Brain pericyte (primary cell): ENCODE data around the gene MCTP1.

Experiments used
- DNase-seq: peaks from one replicate; pipeline ENCODE4 v3.0.0-alpha.2; 2012; ENCODE audit warnings: low read depth, low spot score

MCTP1 gene

DNA sequence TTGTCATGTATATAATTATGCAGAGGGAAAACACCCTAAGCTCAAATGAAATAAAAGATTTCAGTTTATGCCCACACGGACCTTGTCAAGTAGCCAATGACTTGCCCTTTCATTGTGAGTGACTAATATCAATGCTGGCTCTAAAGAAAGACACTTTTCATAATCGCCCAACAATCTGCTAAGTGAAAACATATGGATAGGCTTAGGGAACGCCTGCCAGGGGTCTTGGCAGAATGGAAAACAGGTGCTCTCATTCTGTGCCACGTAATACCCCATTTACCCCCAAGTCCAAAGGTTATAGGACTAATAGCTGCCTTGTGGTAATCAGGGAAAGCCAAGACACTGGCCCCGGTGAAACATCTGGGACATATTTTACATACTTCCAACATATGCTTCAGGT lies 508.7 kb downstream of the MCTP1 start:
- no peak for DNase-seq

- no peak for DNase-seq
Measured at GRCh38 chr5:94775088-94775487, 509.8 kb downstream of the MCTP1 start.

GRCh38 chr5:94771742-94772141 lies 513.2 kb downstream of the MCTP1 start:
- DNase-seq = no peak

- no peak for DNase-seq
Measured at GRCh38 chr5:94769996-94770395, 514.9 kb downstream of the MCTP1 start.

- no peak for DNase-seq
Measured at GRCh38 chr5:94761786-94762185, 523.1 kb downstream of the MCTP1 start.

- no peak for DNase-seq
Measured at GRCh38 chr5:94761055-94761454, 523.8 kb downstream of the MCTP1 start.

GRCh38 chr5:94759961-94760360 lies 524.9 kb downstream of the MCTP1 start:
- DNase-seq = no peak

DNA sequence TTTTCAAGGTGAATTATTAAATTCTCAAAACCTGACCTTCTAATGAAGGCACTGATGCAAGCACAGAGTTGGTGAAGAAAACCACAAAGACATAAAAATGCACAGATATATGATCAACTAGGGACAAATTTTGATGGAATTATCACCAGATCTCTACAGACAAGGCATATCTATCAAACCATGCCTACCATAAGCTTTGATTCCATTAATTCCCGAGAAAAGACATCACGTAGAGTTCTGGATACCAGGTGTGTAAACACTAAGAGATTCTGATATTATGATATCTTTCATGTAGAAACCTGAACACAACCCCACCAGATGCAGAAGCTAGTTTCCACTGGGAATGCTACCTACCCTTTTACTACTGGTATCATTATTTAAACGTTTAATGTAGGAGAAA lies 525.9 kb downstream of the MCTP1 start:
- no peak for DNase-seq

DNA sequence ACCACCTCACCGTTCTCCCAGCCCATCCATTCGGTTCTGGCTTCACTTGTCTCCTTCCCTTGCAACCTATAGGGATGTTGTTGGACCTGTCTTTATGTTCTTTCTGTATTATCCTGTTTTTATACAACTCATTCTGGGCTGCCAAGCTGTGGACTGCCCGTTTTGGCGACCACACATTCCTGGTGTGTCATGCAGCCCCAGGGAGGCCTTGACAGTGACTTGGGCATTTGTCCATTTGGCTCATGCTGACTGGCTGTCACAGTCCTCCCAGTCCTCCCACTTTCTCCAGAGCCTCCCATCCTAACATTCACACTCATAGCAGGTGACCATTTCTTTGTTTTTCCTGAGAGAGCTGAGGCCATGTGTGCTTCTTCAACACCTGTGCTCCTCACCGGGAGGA lies 530.1 kb downstream of the MCTP1 start:
- DNase-seq = no peak

DNA sequence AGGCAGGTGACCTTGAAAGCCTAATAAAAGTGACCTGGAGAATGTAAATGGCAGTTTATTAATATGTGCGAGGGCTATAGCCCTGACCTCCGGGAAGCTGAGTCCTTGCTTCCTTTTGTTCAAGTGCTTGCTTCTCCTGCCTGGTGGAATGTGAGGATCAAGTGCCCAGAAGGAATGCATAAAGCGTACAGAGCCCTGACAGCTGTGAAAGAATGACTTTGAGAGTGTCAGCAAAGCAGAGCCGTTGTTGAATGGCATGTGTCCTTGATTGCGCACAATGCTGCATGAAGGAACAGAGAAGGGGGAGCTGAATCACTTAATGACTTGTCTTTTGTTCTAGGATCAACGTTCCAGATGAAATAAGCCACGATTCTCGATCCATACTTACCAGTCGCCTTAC lies 533.4 kb downstream of the MCTP1 start:
- DNase-seq = no peak

DNA sequence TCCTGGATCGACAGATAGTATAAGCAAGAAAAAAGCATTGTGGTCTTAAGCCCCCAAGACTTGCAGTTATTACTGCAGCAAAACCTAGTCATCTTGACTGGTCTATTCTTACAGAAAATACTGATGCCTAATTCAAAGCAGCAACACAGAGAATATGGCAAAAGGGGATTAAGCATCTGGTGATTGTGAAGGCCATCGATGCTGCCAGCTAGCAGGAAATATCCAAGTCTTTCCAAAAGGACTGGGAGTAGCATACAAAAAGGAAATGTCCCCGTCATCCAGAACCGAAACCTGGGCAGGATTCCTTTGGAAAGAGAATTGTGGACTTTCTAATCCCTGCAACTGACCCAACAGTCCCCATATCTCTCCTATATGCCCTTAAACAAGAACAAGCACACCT lies 534.2 kb downstream of the MCTP1 start:
- DNase-seq = no peak

DNA sequence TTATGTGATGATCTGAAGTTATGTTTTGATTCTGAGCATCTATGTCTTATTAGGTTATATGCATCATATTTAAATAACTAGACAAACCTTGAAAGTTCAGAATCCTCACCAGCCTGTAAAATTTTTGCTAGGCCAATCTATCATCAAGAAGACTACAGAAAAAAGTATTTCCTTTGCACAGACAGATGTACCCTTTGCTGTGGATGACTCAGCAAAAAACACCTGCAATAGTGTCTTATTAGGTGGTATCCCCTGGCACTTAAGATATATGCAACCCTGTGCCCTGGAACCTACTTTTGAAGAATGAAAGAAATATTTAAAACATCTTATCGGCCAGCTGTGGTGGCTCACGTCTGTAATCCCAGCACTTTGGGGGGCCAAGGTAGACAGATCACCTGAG lies 535.9 kb downstream of the MCTP1 start:
- DNase-seq = no peak

GRCh38 chr5:94748212-94748611 lies 536.7 kb downstream of the MCTP1 start:
- no peak for DNase-seq

GRCh38 chr5:94747371-94747770 lies 537.5 kb downstream of the MCTP1 start:
- DNase-seq = no peak

DNA sequence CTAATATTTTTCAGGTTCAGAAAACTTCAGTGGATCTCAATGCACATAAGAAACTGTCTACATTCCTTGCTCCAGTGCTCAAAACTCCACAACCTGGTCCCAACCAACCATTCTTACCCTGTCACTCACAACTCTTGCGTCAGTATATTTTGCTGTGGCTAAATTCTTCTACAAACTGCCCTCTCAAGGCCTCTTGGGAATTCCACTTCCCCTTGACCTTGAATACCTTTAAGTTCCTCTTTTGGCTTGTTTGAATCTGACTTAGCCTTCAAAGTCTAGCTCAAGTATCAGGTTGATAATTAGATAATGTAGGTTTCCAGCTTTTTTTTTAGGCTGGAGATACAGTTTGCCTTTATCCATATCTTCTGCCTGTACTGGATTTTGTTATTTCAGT lies 538.2 kb downstream of the MCTP1 start:
- no peak for DNase-seq

DNA sequence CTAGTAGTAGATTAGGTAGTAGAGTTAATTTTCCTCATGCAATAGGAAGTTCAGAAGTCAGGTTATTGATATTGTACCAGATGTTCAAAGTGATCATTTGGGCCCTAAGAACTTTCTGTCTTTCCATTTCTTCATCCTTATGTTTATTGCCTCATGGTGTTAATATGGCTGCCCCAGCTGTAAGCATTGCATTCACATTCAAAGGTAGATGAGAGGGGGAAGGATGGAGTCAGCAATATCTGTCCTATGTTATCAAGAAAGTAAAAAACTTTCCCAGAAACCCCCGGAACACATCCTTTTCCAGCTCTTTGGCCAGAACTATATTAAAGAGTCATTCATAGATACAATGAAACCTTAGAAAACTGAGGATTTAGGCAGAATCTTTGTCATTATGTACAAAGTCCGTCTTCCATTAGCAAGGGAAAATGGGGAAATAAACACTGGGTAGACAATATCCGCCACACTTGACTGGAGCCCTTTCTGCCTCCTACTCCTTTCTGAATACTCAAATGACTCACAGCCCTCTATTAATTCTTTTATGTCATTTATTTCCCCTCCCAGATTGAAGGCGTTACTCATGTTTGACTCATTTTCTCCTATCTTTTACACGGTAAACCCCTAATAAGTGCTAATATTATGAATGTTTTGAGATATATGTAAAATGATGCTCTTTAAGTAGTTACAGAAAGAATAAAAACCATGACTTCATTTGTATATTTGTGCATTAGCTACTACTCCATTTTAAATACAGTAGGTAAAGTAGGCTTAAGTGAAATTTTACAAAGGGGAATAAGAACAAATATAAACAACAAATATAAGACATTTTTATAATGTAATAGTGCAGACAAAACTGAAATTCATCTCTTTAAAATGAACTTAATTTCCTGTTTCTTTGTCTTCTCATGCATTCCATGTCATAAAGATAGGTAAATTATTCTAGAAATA lies 538.8 kb downstream of the MCTP1 start:
- no peak for DNase-seq

DNA sequence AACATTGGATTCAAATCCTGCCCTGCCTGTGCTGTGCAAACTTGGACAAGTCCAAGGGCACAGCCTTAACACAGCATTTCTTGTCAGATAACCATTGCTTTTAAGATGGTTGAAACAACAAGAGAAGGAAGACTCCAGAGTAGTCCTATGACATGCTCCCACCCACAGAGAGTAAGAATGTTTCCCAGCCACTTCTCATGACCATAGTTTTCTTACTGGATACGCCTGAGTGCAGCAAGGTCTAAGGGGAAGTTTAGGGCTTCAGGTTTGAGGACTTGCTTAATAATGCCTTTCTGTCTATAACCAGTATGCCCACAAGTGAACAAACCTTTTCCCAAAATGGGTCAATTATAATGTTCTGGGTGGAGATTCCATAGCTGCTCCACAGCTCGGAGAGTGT lies 540.0 kb downstream of the MCTP1 start:
- no peak for DNase-seq

GRCh38 chr5:94742852-94743251 lies 542.0 kb downstream of the MCTP1 start:
- no peak for DNase-seq

DNA sequence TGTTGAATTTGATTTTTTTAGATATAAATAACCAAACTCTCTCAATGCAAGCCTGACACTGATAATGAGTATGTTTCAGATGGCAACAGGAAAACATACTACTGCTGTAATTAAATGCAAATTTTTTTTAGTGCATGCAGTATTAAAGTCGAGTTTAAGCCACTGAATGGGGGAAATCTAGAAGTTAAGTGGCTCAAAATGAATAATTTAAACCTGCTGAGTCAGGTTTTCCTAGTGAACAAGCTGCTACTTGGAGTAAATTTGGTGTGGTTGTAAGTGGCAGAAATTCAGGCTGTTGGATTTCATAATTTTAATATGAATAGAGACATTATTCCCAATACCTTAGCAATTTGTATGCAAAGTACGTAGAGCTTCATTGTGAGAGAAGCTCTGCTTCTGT lies 544.6 kb downstream of the MCTP1 start:
- no peak for DNase-seq

GRCh38 chr5:94736498-94736897 lies 548.4 kb downstream of the MCTP1 start:
- no peak for DNase-seq

DNA sequence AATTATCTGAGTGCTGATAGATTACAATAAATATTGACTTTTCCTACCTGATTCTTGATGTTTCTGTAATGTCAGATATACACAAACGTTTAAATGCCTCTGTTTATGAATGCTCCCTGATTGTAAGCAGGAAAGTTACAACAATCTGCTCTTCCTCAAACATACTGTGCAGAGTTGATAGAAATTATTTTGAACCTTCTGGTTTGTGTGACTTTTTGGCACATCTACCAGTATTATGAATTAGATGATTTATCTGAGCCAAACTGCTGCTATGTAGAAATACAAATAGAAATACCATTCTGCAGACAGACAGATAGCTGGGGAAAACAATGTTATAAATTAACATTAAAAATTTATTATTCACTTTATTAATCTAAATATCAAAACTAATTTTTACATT lies 553.4 kb downstream of the MCTP1 start:
- DNase-seq = no peak

GRCh38 chr5:94725142-94725541 lies 559.8 kb downstream of the MCTP1 start:
- no peak for DNase-seq

- no peak for DNase-seq
Measured at GRCh38 chr5:94715768-94716167, 569.1 kb downstream of the MCTP1 start.

DNA sequence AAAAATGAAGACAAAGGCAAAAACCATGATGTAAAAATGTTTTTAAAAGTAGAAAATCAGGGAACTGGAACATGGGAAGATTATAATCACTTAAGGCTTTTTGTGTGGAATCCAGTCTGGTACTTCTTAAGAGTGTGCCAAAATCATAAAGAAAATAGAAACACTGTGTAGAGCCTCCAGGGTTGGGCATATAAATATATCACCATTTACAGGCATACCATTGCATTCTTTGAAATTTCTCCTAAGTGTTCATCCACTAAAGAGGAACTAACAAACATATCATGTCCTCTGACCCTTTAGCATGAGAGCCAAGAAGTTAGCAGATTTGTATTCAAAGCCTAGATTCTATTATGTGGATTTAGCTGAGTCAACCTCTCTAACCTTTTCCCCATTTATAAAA lies 573.1 kb downstream of the MCTP1 start:
- DNase-seq = no peak
